Activated CD4-positive, alpha-beta T cell treated with anti-CD3 and anti-CD28 coated beads for 1 hour (primary cell): ENCODE measurements around the gene STX18.
"Not testable (repeated sequence)": the region's sequence is repeated elsewhere in the genome, so short reads cannot be mapped to it uniquely, and the experiment has no call there.

ENCODE experiments used
- DNase-seq: peaks from one replicate; pipeline ENCODE4 v3.0.0-alpha.2; 2020

Gene STX18

GRCh38 chr4:4541661-4542570 lies at the start of gene STX18:
STX18 (minus strand) TSS chr4:4542048; CDS start chr4:4541964, 84 bp downstream.
- peak; percentile 82 for DNase-seq

- DNase-seq: no peak
These were observed 49.2 kb upstream of the STX18 start for GRCh38 chr4:4591071-4591470.

- no peak for DNase-seq
These were observed 48.7 kb upstream of the STX18 start for GRCh38 chr4:4590546-4590945.

GRCh38 chr4:4585012-4585670 lies 43.3 kb upstream of the STX18 start:
- DNase-seq: no peak

GRCh38 chr4:4583606-4584005 lies 41.8 kb upstream of the STX18 start:
- no peak for DNase-seq

GRCh38 chr4:4582653-4583052 lies 40.8 kb upstream of the STX18 start:
- no peak for DNase-seq

- no peak for DNase-seq
These were observed 38.6 kb upstream of the STX18 start for GRCh38 chr4:4580494-4580893.

- DNase-seq: no peak
These were observed 37.1 kb upstream of the STX18 start for GRCh38 chr4:4578981-4579380.

GRCh38 chr4:4577359-4577875 lies 35.6 kb upstream of the STX18 start:
- DNase-seq: no peak

- DNase-seq: peak; percentile 47
These were observed 33.7 kb upstream of the STX18 start for GRCh38 chr4:4575284-4576211.

- no peak for DNase-seq
These were observed 32.9 kb upstream of the STX18 start for GRCh38 chr4:4574792-4575191.

- DNase-seq: no peak
These were observed 32.2 kb upstream of the STX18 start for GRCh38 chr4:4574052-4574451.

GRCh38 chr4:4572821-4573220 lies 31.0 kb upstream of the STX18 start:
- no peak for DNase-seq

- DNase-seq: not testable (repeated sequence)
These were observed 28.0 kb upstream of the STX18 start for GRCh38 chr4:4569861-4570260.

- no peak for DNase-seq
These were observed 27.1 kb upstream of the STX18 start for GRCh38 chr4:4568806-4569427.

- DNase-seq: not testable (repeated sequence)
These were observed 24.5 kb upstream of the STX18 start for GRCh38 chr4:4566359-4566758.

GRCh38 chr4:4564522-4564921 lies 22.7 kb upstream of the STX18 start:
- no peak for DNase-seq

- no peak for DNase-seq
These were observed 18.8 kb upstream of the STX18 start for GRCh38 chr4:4560642-4561041.

- no peak for DNase-seq
These were observed 18.3 kb upstream of the STX18 start for GRCh38 chr4:4560136-4560535.

- DNase-seq: no peak
These were observed 17.7 kb upstream of the STX18 start for GRCh38 chr4:4559596-4559995.

GRCh38 chr4:4558881-4559280 lies 17.0 kb upstream of the STX18 start:
- no peak for DNase-seq

GRCh38 chr4:4555916-4556315 lies 14.1 kb upstream of the STX18 start:
- DNase-seq: no peak
